GM19351 (cell line): ENCODE data around the gene PARVG.

Source experiments
- ATAC-seq: cut with Tn5 transposase; IDR thresholded peaks from one replicate; pipeline ENCODE4 v1.9.1; 2021; ENCODE audit warnings: mild to moderate bottlenecking, moderate library complexity; ENCODE audit not compliant: unreplicated experiment

Gene PARVG, protein sequence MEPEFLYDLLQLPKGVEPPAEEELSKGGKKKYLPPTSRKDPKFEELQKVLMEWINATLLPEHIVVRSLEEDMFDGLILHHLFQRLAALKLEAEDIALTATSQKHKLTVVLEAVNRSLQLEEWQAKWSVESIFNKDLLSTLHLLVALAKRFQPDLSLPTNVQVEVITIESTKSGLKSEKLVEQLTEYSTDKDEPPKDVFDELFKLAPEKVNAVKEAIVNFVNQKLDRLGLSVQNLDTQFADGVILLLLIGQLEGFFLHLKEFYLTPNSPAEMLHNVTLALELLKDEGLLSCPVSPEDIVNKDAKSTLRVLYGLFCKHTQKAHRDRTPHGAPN

DNA sequence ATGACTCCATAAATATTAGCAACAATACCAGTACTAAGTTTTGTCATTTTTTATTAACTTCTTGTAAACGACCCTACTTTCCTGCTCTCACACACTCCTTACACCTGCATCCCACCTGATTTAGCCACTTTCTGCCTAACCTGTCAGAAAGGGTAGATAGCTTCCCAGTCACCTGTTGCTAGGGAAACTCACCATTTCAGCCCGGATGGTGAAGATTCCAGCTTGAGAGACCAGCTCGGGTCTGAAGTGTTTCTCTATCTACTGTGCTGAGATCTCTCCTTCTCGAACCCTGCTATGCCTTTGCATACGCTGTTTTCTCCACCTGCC lies at the start of gene PARVG:
Gene PARVG, plus strand, starts transcription at position 220 of the 327 bp plus-strand sequence. CDS start 2,405 bp downstream, outside the sequence.
- peak; percentile 68 for ATAC-seq

DNA sequence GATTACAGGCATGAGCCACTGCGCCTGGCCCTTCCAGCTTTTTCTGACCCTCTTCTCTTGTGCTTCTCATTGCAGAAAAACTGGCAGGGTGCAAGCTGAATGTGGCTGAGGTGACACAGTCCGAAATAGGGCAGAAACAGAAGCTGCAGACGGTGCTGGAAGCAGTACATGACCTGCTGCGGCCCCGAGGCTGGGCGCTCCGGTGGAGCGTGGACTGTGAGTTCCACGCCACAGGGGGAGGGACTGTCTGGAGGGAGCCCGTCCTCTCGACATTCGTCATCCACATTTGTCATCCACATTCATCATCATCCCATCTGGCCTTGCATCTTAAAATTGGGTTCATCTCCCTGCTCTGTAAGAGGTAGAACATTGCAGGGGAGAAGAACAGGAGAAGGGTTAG lies 49.3 kb upstream of the PARVG start:
- ATAC-seq: no peak

DNA sequence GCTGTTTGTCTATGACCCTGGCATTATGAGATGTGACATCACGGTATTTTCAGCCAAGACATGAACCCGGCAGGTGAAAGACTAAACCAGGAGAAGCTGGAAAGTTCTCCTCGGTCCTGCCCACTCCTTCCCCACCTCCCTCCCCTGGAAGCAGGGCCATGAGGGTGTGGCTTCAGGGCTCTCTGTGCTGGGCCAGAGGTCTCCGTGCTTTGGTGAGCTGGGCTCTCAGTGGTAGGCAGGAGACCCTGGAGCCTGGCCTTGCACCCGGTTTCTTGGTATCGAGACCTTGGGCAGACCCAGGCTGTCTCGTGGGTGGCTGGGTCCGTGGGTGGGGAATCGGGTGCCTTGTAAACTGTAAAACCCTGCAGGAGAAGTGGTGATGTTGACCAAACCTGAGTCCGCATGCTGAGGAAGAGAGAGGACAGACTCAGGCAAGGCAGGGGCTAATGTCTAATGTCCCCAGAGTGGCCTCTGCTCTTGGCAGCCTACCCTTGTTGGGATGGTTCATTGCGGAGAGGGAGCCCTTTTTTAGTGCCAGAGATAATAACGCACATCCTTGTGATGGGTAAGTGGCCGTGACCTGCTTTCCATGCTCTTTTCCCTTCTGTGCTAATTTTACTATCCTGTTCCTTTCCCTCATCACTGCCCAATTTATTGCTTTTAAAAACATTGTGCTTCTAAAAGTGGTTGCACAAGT lies 48.6 kb upstream of the PARVG start:
- no peak for ATAC-seq

DNA sequence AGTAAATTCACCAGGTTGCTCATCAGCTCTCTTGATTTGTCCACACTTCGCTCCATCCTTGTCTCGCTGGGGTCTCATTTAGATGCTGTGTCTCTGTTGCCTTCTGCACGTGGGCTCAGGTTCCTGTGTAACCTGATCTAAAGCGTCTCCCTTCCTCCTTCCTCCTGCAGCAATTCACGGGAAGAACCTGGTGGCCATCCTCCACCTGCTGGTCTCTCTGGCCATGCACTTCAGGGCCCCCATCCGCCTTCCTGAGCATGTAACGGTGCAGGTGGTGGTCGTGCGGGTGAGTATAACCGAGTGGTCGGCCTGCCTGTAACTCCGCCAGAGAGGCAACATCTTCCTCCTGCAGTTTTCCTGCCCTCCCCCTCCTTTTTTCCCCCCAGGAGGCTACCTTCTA lies 48.0 kb upstream of the PARVG start:
- ATAC-seq: no peak

DNA sequence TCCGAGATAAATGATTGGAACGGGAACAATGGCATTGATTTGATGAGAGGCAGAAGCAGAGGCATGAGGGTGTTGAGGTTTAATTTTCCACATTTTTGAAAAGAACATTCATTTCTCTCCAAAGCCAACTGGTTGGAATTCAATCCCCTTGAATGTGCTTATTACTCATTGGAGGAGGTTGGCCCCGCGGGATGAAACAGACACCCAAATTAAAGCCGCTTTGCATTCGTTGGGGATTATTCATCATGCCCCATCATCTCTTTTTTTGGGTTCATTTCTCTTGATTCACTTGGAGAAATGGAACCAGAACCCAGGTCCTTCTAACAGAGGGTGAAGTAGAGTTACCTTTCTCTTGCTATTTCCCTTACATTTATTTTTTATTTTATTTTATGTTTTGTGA lies 47.6 kb upstream of the PARVG start:
- ATAC-seq: no peak

DNA sequence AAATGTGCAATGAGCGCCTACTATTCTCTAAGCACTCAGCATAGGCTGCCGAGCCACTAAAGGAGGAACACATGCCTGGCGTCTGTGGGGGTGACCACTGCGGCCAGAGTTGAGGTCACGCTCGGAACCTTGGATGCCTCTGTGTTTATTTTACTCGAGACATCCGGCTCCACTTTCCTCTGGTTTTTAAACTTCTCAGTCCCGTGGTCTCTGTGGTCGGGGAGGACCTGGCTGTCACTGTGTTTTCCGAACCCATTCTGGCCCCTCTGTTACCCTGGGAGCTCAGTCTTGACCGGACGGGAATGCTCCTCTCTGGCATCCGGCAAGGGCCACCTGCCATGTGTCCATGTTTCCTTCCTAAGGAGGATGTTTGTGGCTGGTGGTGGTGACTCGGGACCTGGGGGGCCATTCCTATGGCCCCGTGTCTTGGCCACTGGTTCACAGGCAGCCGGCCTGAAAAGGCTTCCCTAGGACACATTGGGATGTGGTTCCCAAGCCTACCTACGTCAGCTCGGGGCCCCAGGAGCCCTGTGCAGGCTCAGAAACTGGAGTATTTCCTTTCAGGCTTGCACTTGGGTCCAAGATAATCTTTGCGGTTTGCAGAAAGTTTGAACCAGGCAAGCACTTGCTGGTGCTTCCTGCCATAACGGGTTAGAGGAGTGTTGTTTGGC lies 46.7 kb upstream of the PARVG start:
- no peak for ATAC-seq

DNA sequence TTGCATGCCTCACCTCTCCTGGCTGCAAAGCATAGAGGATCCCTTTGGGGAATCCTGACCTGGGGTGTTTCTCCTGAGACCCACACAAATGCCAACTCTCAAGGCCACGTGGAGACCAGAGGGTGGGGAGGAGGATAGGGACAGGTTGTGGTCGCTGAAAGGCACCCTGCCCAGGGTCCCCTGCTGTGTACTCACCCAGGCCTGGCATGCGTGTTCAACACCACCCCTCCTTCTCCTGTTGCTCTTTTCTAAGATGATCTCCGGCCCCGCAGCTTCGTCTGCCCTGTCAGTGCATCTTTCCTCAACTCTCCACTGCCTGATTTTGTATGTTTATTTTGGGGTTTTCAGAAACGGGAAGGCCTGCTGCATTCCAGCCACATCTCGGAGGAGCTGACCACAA lies 44.6 kb upstream of the PARVG start:
- ATAC-seq: no peak

DNA sequence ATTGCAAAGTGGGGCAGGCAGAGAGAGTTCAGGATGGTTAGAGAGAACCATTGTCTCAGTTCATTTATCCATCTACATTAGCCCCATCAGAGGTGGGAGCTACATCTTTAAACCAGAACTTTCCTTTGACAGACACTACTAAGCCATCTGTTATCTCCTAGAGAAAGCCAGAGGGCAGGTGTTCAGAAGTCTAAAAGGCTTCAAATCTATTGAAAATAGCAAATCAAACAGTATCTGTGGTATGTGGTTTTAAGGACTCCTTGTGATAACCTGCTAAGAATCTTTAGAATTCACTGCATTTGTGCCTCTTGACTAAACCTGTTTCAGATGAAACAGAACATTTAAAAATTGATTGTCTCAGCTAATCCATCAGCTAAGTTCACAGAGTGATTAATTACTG lies 43.9 kb upstream of the PARVG start:
- no peak for ATAC-seq

DNA sequence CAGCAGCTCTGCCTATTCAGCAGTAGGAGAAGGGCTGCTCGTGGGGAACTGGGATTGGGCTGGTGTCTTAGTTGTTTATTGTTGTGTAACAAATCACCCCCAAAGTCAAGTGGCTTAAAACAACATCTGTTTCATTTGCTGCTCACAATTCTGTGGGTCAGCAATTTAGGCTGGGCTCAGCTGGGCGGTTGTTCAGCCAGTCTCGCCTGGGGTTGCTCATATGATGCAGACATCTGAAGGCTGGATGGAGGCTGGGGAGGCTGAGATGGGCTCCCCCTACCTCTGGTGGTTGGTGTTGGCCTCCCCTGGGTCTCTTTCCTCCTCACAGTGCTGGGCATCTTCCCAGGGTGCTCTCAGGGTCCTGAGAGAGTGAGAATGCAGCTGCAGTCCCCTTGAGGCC lies 43.3 kb upstream of the PARVG start:
- no peak for ATAC-seq

DNA sequence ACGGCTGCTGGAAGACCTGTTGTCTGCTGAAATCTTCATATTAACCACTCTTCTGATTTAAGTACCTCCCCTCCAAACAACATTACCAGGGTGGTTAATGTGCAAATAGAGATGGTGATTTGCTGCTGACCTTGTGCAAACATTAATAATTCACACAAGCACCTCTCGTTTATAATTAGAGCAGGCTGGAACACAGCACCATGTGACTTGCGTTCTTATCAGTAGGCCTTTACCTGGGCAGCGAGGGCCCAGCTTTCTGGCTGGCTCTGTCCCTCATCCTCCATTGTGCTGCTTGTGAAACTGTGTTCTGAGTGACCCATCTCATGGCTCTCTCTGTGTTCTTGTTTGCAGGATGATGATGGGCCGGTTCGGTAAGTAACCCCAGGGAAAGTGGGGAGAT lies 41.0 kb upstream of the PARVG start:
- ATAC-seq: no peak

DNA sequence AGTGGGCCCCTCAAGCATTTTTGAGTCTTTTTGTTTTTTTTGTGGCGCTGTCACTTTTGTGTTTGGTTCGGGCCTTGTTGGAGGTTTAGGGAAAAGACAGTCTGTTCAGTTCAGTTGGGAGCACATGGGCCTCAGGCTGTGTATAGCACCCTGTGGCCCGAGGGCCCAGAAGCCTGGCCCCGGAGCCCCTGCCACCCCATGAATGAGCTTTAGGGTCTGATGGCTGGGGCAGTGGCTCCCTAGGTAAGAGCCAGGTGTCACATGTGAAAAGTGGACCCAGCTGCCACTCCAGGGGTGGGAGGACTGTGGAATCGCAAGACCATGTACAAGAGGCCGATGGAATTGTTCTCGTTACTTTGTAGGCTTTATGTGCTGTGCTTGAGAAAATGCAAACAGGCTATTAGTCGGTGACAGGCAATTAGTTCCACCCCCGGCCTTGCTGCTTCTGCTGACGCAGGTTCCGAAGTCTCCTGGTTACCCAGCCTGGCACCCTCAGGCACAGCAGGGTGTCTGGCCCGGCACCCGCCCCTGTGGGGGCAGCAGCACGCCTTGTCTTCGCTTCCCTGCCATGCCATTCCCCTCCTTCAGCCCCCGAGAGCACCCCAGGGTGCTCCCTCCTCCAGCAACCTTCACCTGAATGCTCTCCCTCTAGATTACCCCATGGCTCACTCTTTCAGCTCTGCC lies 38.2 kb upstream of the PARVG start:
- no peak for ATAC-seq

DNA sequence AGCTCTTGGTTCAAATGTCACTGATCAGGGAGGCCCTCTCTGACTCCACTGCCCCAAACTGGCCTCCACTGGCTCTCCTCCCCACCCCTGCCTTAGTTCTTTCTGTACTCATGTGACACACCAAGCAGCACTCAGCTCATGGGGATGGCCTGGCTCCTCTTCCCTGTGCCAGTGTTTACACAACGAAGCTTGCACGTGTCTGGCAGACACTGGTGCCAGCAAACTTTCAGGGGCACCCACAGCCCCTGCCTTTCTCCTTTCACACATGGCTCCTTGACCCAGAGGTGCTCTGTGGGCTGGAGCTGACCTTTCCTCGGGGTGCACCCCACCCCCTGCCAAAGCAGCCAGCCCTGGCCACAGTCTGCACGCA lies 37.6 kb upstream of the PARVG start:
- ATAC-seq: no peak

DNA sequence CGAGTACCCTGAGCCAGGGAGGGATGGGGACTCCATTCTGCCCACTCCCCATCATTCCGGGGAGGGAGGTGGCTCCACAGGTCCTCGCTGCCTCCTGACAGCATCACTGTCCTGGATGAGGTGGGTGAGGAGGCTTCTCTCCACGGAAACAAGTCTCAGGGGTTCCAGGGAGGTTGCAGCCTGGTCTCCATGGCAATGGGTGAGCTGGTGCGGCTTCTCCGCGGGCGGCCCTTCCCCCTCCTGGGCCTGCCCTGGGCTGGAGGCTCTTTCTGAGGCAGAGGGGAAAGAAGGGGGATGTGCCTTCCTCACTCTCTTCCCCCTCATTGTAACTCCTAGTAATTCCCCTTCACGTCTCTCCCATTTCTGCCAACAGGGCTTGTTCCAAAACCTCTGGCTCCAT lies 37.1 kb upstream of the PARVG start:
- no peak for ATAC-seq

DNA sequence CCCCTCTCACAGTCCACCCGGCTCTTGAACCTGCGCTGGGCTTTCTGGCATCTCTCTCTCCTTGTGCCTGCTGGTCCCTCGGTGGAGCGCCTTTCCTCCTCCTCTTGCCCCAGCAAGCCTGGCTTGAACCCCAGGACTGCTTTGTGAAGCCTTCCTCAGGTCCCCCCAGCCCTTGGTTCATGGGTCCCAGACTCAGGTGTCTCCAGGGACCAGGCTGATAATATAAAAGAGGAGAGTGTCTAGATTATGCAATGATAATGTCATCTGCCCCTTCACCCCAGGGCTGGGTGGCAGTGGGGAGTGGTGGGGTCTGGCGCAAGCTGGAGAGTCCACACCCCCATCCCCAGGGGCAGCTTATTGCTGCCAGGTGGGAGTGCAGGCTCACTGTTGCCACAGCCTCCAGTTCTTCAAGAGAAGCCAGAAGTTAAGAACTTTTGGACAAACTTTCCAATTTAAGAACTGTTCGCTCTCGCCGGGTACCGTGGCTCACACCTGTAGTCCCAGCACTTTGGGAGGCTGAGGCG lies 36.6 kb upstream of the PARVG start:
- ATAC-seq: no peak

DNA sequence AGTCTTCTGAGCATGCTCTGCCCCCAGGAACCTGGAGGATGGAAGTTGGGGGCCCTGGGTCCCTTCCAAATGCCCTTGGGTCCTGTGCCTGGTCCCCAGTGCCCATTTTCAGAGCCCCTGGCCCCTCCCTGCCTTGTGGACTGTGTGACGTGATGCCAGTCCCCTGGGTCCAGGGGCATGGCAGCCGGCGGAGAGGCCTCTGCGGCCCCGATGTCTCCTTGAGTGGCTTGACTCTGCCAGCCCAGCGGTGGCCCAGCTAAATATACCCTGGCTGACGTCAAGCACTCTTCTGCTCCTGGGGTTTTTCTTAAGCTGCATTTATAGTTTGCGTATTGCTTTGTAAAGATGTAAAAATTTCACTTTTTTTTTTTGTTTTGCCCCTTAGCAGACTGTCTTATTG lies 35.2 kb upstream of the PARVG start:
- no peak for ATAC-seq

DNA sequence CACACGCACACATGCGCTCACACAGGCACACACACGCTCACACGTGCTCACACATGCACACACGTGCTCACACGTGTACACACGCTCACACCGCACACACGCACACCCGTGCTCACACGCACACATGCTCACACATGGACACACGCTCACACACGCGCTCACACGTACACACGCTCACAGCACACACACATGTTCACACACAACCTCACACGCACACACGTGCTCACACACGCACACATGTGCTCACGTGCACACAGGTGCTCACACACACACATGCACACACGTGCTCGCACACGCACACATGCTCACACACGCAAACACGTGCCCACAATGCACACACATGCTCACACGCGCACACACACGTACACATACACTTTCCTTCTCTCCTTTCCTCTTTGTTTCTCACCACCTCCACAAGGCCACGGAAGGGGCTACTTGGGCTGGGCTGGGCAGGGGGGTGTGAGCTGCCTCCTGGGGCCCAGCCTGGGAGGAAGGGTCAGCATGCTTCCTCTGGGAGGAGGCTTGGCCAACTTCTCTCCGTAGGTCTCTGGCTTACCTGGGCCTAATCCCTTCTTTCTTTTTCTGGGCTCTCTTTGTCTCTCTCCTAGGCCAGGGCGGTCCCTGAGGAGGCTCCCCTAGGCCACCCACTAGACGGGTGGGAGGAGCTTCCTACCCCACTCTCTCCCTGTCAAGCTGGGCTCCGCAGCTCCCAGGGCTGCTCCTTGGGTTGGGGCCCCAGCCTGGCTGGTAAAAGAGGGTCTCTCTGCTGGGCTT lies 34.5 kb upstream of the PARVG start:
- no peak for ATAC-seq

DNA sequence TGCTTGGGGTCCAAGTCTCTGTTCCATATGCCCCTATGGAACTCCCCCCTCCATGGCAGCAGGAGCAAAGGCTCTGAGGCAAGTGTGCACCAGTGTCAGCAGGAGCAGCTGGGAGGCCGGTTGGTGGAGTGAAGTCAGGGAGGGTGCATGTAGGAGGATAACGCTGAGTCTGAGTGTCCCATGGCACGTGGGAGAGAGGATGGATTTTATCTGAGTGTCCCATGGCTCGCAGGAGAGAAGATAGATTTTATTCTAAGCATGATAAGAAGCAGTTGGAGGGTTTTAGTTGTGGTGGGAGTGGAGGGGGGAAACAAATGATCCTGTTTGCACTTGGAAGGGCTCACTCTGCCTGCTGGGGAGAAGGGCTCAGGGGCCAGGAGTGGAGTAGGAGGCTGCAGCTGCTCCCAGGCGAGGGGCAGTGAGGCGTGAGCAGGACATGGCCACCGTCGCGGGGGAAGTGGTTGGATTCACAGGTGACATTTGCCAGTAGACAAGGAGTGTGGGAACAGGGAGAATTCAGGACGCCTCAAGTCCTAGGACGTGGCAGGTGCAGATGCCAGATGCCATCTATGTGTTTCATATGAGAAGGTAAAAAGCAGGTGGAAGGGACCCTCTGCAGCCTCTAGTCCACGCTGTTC lies 33.6 kb upstream of the PARVG start:
- ATAC-seq: no peak

DNA sequence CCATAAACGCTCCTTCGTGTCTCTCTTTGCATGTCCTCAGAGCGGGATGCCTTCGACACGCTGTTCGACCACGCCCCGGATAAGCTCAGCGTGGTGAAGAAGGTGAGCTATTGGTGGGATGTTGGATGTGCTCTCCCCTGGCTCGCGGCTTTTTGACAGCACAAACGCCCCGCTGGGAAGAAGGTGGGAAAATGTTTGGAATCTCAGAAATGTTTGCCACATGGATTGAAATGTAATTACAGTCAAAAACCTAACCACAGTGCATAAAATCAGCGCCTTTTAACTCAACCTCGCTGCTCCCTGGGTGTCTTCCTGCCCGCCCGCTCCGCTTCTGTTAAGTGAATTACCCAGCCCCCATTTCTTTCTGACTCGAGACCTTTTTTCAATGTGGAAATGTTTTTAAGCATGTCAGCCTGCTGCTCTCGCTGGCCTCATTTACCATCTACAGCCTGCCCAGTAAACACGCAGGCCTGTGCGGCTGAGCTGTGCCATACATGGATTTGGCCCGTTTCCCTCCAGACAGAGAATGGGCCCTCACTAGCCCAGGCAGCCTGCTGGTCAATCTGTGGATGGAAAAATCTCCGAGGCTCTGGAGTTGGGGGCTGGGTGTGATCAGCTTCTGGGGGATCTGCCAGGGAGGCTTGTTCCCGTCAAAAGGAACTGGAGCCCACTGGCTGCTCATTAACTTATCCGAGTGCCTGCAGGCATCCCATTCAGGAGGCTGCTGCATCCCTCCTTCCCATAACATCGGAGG lies 32.7 kb upstream of the PARVG start:
- no peak for ATAC-seq

DNA sequence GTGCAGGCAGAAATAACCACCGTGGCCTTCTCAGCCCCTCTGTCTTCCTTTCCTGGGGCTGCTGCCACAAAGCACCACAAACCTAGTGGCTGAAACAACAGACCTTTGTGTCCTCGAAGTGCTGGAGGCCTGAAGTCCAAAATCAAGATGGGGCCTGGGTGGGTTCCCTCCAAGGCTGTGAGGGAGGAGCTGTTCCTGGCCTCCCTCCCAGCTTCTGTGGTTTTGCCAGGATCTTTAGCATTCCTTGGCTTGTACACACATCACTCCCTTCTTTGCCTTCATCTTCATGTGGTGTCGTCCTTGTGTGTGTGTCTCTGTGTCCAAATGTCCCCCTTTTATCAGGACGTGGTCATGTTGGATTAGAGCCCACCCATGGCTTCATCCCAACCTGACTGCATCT lies 29.0 kb upstream of the PARVG start:
- no peak for ATAC-seq

DNA sequence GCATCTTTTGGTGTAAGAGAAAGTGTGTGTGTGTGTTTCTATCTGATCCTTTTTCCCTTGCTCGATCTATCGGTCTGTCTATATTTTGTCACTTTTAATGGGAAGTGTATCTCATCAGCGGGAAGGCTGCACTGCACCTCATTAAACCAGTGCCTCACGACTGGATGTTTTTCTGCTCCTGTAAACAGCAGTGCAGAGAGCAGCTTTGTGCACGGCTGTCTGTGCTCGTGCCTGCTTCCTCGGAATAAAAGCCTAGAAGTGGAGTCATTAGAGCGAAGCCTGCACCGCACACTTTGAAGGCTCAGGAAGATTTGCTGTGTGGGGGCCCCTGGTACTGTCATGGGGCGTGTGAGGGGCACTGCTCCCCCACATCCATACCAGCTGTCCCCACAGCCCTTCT lies 27.0 kb upstream of the PARVG start:
- ATAC-seq: no peak
